Stimulated activated CD4-positive, alpha-beta T cell treated with anti-CD3 and anti-CD28 coated beads, Interleukin-2, amount 100 ng/mL, for 4 hours (primary cell): ENCODE data around the gene SMIM8.
"Not testable (repeated sequence)": the region's sequence is repeated elsewhere in the genome, so short reads cannot be mapped to it uniquely, and the experiment has no call there.

Experiments used
- DNase-seq: peaks from one replicate; pipeline ENCODE4 v3.0.0-alpha.2; 2020; ENCODE audit warnings: low read depth

The SMIM8 gene

GRCh38 chr6:87322304-87323212, at the start of gene SMIM8:
SMIM8 (plus strand) TSS chr6:87322588; CDS start chr6:87337032, 14,444 bp downstream.
- DNase-seq, result peak; percentile 77

GRCh38 chr6:87274660-87275274, 47.6 kb upstream of the SMIM8 start:
- no peak for DNase-seq

- no peak for DNase-seq
Observed at GRCh38 chr6:87276624-87277023, 45.8 kb upstream of the SMIM8 start.

GRCh38 chr6:87277123-87277522, 45.3 kb upstream of the SMIM8 start:
- DNase-seq, result no peak

GRCh38 chr6:87279196-87279595, 43.2 kb upstream of the SMIM8 start:
- no peak for DNase-seq

GRCh38 chr6:87281426-87281825, 41.0 kb upstream of the SMIM8 start:
- DNase-seq, result no peak

- no peak for DNase-seq
Observed at GRCh38 chr6:87282743-87283142, 39.6 kb upstream of the SMIM8 start.

GRCh38 chr6:87283461-87283860, 38.9 kb upstream of the SMIM8 start:
- no peak for DNase-seq

GRCh38 chr6:87287251-87287650, 35.1 kb upstream of the SMIM8 start:
- DNase-seq, result no peak

- DNase-seq, result no peak
Observed at GRCh38 chr6:87289571-87289970, 32.8 kb upstream of the SMIM8 start.

GRCh38 chr6:87291883-87292282, 30.5 kb upstream of the SMIM8 start:
- DNase-seq, result no peak

GRCh38 chr6:87293526-87293925, 28.9 kb upstream of the SMIM8 start:
- no peak for DNase-seq

- no peak for DNase-seq
Observed at GRCh38 chr6:87297119-87297518, 25.3 kb upstream of the SMIM8 start.

- DNase-seq, result not testable (repeated sequence)
Observed at GRCh38 chr6:87301277-87301676, 21.1 kb upstream of the SMIM8 start.

- no peak for DNase-seq
Observed at GRCh38 chr6:87308970-87309369, 13.4 kb upstream of the SMIM8 start.

- no peak for DNase-seq
Observed at GRCh38 chr6:87312860-87313259, 9.5 kb upstream of the SMIM8 start.

GRCh38 chr6:87315071-87315470, 7.3 kb upstream of the SMIM8 start:
- DNase-seq, result no peak

GRCh38 chr6:87319271-87319987, 3.0 kb upstream of the SMIM8 start:
- DNase-seq, result no peak

GRCh38 chr6:87323880-87324279, 1.5 kb downstream of the SMIM8 start:
- DNase-seq, result not testable (repeated sequence)

GRCh38 chr6:87330961-87331360, 8.6 kb downstream of the SMIM8 start:
- no peak for DNase-seq

- no peak for DNase-seq
Observed at GRCh38 chr6:87333033-87333432, 10.6 kb downstream of the SMIM8 start.

- DNase-seq, result no peak
Observed at GRCh38 chr6:87333591-87334181, 11.3 kb downstream of the SMIM8 start.
